ENCODE results near the gene C14orf93.

C14orf93 gene

GRCh38 chr14:22977434-22977683 lies 32.6 kb downstream of the C14orf93 start:
- Histone ChIP-seq H3F3A (ENCODE audit: low read depth) (no peaks in the 10 kb centered on the region), H3K9ac (ENCODE audit: low read depth, low read length, poor library complexity, severe bottlenecking) (peak overlapping the region; percentile 10), H3K79me2 (ENCODE audit: insufficient read depth, low read length) (peaks cover 34% of the 10 kb centered on the region), H3K9me2 (replicated peaks; ENCODE audit: low read depth, low read length) (no peaks in the 10 kb centered on the region), H3K27me3 (ENCODE audit: insufficient read depth, low read length, poor library complexity, severe bottlenecking) (no peaks in the 10 kb centered on the region), H4K20me1 (ENCODE audit: insufficient read depth, low read length, poor library complexity, severe bottlenecking) (no peaks in the 10 kb centered on the region), H3K4me1 (ENCODE audit: insufficient read depth, low read length, poor library complexity, severe bottlenecking) (peaks cover 23% of the 10 kb centered on the region), H3K9me3 (ENCODE audit: insufficient read depth, low read depth, low read length) (no peaks in the 10 kb centered on the region), H3K4me2 (ENCODE audit: low read depth, low read length, poor library complexity, severe bottlenecking) (peak overlapping the region; percentile 14), H2AFZ (ENCODE audit: low read length) (no peak overlapping the region), H3K4me3 (ENCODE audit: low read length, poor library complexity, severe bottlenecking) (no peak overlapping the region), H3K36me3 (ENCODE audit: insufficient read depth, low read length) (peaks cover 7% of the 10 kb centered on the region; the same call in 1 of the 2 replicates)
- TF ChIP-seq CTCF (conservative IDR thresholded peaks at IDR 0.05; ENCODE audit: low read length) (no peak), EZH2phosphoT487 (IDR thresholded peaks at IDR 0.05; ENCODE audit: borderline replicate concordance) (no peak)

- H3F3A ChIP-seq (ENCODE audit: low read depth) = no peaks in the 10 kb centered on the region
- peaks cover 29% of the 10 kb centered on the region for H3K79me2 ChIP-seq (ENCODE audit: insufficient read depth, low read length)
- TF ChIP-seq EZH2phosphoT487 (IDR thresholded peaks at IDR 0.05; ENCODE audit: borderline replicate concordance) (no peak), CTCF (conservative IDR thresholded peaks at IDR 0.05; ENCODE audit: low read length) (no peak)
- no peaks in the 10 kb centered on the region for H4K20me1 ChIP-seq (ENCODE audit: insufficient read depth, low read length, poor library complexity, severe bottlenecking)
- peak overlapping the region; percentile 10 for H3K9ac ChIP-seq (ENCODE audit: low read depth, low read length, poor library complexity, severe bottlenecking)
- no peaks in the 10 kb centered on the region for H3K9me2 ChIP-seq (replicated peaks; ENCODE audit: low read depth, low read length)
- H3K9me3 ChIP-seq (ENCODE audit: insufficient read depth, low read depth, low read length) = no peaks in the 10 kb centered on the region
- H3K4me3 ChIP-seq (ENCODE audit: low read length, poor library complexity, severe bottlenecking) = no peak overlapping the region
- peaks cover 23% of the 10 kb centered on the region for H3K4me1 ChIP-seq (ENCODE audit: insufficient read depth, low read length, poor library complexity, severe bottlenecking)
- peaks cover 11% of the 10 kb centered on the region; the same call in 1 of the 2 replicates for H3K36me3 ChIP-seq (ENCODE audit: insufficient read depth, low read length)
- H3K4me2 ChIP-seq (ENCODE audit: low read depth, low read length, poor library complexity, severe bottlenecking) = peak overlapping the region; percentile 14
- H3K27me3 ChIP-seq (ENCODE audit: insufficient read depth, low read length, poor library complexity, severe bottlenecking) = no peaks in the 10 kb centered on the region
- no peak overlapping the region for H2AFZ ChIP-seq (ENCODE audit: low read length)
Measured at GRCh38 chr14:22976620-22977433, 33.1 kb downstream of the C14orf93 start.

GRCh38 chr14:22974530-22975313 lies 35.2 kb downstream of the C14orf93 start:
- Histone ChIP-seq H3K4me2 (ENCODE audit: low read depth, low read length, poor library complexity, severe bottlenecking) (no peak overlapping the region), H3F3A (ENCODE audit: low read depth) (no peaks in the 10 kb centered on the region), H3K27me3 (ENCODE audit: insufficient read depth, low read length, poor library complexity, severe bottlenecking) (no peaks in the 10 kb centered on the region), H2AFZ (ENCODE audit: low read length) (no peak overlapping the region), H4K20me1 (ENCODE audit: insufficient read depth, low read length, poor library complexity, severe bottlenecking) (no peaks in the 10 kb centered on the region), H3K9me2 (replicated peaks; ENCODE audit: low read depth, low read length) (no peaks in the 10 kb centered on the region), H3K36me3 (ENCODE audit: insufficient read depth, low read length) (peaks cover 11% of the 10 kb centered on the region; the same call in 1 of the 2 replicates), H3K4me3 (ENCODE audit: low read length, poor library complexity, severe bottlenecking) (no peak overlapping the region), H3K79me2 (ENCODE audit: insufficient read depth, low read length) (peaks cover 10% of the 10 kb centered on the region; the same call in 1 of the 2 replicates), H3K4me1 (ENCODE audit: insufficient read depth, low read length, poor library complexity, severe bottlenecking) (peaks cover 15% of the 10 kb centered on the region), H3K9ac (ENCODE audit: low read depth, low read length, poor library complexity, severe bottlenecking) (no peak overlapping the region), H3K9me3 (ENCODE audit: insufficient read depth, low read depth, low read length) (no peaks in the 10 kb centered on the region)
- TF ChIP-seq EZH2phosphoT487 (IDR thresholded peaks at IDR 0.05; ENCODE audit: borderline replicate concordance) (no peak), CTCF (conservative IDR thresholded peaks at IDR 0.05; ENCODE audit: low read length) (no peak)
